Sigmoid colon (tissue), 7 donors: ENCODE results near the gene ANKRD36C. TPM values are rescaled to one million over a fixed set of nuclear protein-coding genes. Genes with fewer than 3 reads are reported as not detected.
A peak's percentile ranks its signal among the peaks of the same experiment; 100 is the strongest.
"Not testable (repeated sequence)": the region's sequence is repeated elsewhere in the genome, so short reads cannot be mapped to it uniquely, and the experiment has no call there.

ENCODE experiments used
- DNase-seq: peaks from one replicate; pipeline ENCODE4 v3.0.0-alpha.2; 2019
- H3K27ac ChIP-seq, 4 donors: fragments of 200-600 bp; sonication (generic); one replicate each; pipeline ENCODE4 v1.5.1; 2016 to 2019; ENCODE audit warnings: mild to moderate bottlenecking in 1 of 4
- H3K27me3 ChIP-seq, 3 donors: fragments of 200-600 bp; sonication (generic); one replicate each; pipeline ENCODE4 v1.5.1; 2019; ENCODE audit warnings: mild to moderate bottlenecking in 1 of 3
- H3K36me3 ChIP-seq, 4 donors: fragments of 200-600 bp; sonication (generic); one replicate each; pipeline ENCODE4 v1.5.1; 2016 to 2019
- H3K4me1 ChIP-seq, 4 donors: fragments of 200-600 bp; sonication (generic); one replicate each; pipeline ENCODE4 v1.5.1; 2017 to 2019
- H3K4me3 ChIP-seq, 4 donors: fragments of 200-600 bp; sonication (generic); one replicate each; pipeline ENCODE4 v1.5.1; 2017 to 2019; ENCODE audit warnings: mild to moderate bottlenecking in 2 of 4, moderate library complexity in 1 of 4
- H3K9me3 ChIP-seq, 4 donors: fragments of 200-600 bp in 3 of 4; sonication (generic) in 3 of 4; one replicate each; pipeline versions ENCODE4 v1.5.1 to v1.6.1; 2013 to 2019
- EP300 ChIP-seq, 4 donors: sonication (generic); formaldehyde crosslinking; IDR thresholded peaks; one replicate each; pipeline ENCODE4 v1.6.1; 2017; ENCODE audit warnings: antibody characterized with exemption in 4 of 4
- POLR2A ChIP-seq, 2 donors: fragments of 450-650 bp; IDR thresholded peaks; one replicate each; pipeline ENCODE4 v1.6.1; 2016; ENCODE audit warnings: antibody characterized with exemption in 2 of 2, mild to moderate bottlenecking in 2 of 2, moderate library complexity in 2 of 2
- POLR2AphosphoS5 ChIP-seq, 4 donors: sonication (generic); formaldehyde crosslinking; IDR thresholded peaks; one replicate each; pipeline ENCODE4 v1.6.1; 2017; ENCODE audit warnings: antibody characterized with exemption in 4 of 4
- WGBS, 2 donors: extraction: QIAGEN DNeasy Blood & Tissue Kit; methylation state at CpG; one replicate each; pipeline ENCODE4 v1.1.7; 2013; 5-methylcytosine and 5-hydroxymethylcytosine counted together
- intact Hi-C: fragments of 100-400 bp; cut with DNase I; formaldehyde crosslinking; loops from one replicate; pipeline ENCODE4 v1.15.1; 2023
- polyA plus RNA-seq, 3 donors: library from polyadenylated mRNA; stranded (reverse); fragments of 200-250 nt; gene quantifications; one replicate each; pipeline ENCODE4 v1.2.3, GENCODE V29; 2013
- total RNA-seq, 4 donors: library from RNA; depleted of rRNA; stranded (reverse); fragments of >200 nt; gene quantifications; one replicate each; pipeline ENCODE4 v1.1.0, GENCODE V29; 2016
- TF ChIP-seq, protein P1 (sequence below), 4 experiments: fragments of 450-650 bp in 3 of 4; fragments of 200-600 bp in 1 of 4; IDR thresholded peaks; one replicate each; pipeline ENCODE4 v1.5.1; 2016 to 2019; ENCODE audit warnings: antibody characterized with exemption in 4 of 4, mild to moderate bottlenecking in 3 of 4, moderate library complexity in 2 of 4
- donor health status: healthy with polysubstance abuse.
- donor health status: Bipolar disorder and iron deficiency.
- donor health status: healthy.

ANKRD36C gene
- total and polyA plus RNA-seq, 7 donors: 0.92 to 56.5 (median 29.0) TPM; not detected in 1

GRCh38 chr2:96024336-96025193 is 32.9 kb upstream of the ANKRD36C start:
- Histone ChIP-seq H3K36me3 (peaks cover 0 to 3% (median 0%) of the 10 kb centered on the region in 4 donors), H3K4me1 (no peaks in the 10 kb centered on the region), H3K9me3 (no peaks in the 10 kb centered on the region), H3K27ac (no peak overlapping the region), H3K27me3 (no peaks in the 10 kb centered on the region), H3K4me3 (no peak overlapping the region)
- TF ChIP-seq POLR2AphosphoS5 (IDR thresholded peaks at IDR 0.05) (no peak), EP300 (IDR thresholded peaks at IDR 0.05) (no peak), POLR2A (IDR thresholded peaks at IDR 0.05) (no peak)
- TF ChIP-seq, protein P1, sequence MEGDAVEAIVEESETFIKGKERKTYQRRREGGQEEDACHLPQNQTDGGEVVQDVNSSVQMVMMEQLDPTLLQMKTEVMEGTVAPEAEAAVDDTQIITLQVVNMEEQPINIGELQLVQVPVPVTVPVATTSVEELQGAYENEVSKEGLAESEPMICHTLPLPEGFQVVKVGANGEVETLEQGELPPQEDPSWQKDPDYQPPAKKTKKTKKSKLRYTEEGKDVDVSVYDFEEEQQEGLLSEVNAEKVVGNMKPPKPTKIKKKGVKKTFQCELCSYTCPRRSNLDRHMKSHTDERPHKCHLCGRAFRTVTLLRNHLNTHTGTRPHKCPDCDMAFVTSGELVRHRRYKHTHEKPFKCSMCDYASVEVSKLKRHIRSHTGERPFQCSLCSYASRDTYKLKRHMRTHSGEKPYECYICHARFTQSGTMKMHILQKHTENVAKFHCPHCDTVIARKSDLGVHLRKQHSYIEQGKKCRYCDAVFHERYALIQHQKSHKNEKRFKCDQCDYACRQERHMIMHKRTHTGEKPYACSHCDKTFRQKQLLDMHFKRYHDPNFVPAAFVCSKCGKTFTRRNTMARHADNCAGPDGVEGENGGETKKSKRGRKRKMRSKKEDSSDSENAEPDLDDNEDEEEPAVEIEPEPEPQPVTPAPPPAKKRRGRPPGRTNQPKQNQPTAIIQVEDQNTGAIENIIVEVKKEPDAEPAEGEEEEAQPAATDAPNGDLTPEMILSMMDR (IDR thresholded peaks at IDR 0.05): no peak
- WGBS, 2 donors: 90 to 92% methylated on average over 27 of the region's 27 CpGs
- intact Hi-C loops: loop anchor here (10.0 kb wide), 1 partner anchor 90 kb away; the partner anchor contains the start of gene ADRA2B
- DNase-seq: no peak

GRCh38 chr2:96023701-96024100 is 32.1 kb upstream of the ANKRD36C start:
- intact Hi-C loops: loop anchor here (10.0 kb wide), 1 partner anchor 91 kb away; the partner anchor contains the start of gene ADRA2B
- H3K36me3 ChIP-seq, H3K4me1 ChIP-seq, H3K9me3 ChIP-seq, H3K4me3 ChIP-seq, H3K27me3 ChIP-seq, H3K27ac ChIP-seq, DNase-seq: not testable (repeated sequence)
- WGBS, 2 donors: 90 to 92% methylated on average over 7 of the region's 7 CpGs

- not testable (repeated sequence) for H3K4me1 ChIP-seq, H3K9me3 ChIP-seq, H3K27me3 ChIP-seq, H3K36me3 ChIP-seq, H3K4me3 ChIP-seq, H3K27ac ChIP-seq
- DNase-seq: peak; percentile 87
- intact Hi-C loops: loop anchor here (10.0 kb wide), 1 partner anchor 92 kb away; the partner anchor contains the start of gene ADRA2B
- TF ChIP-seq, protein P1 (IDR thresholded peaks at IDR 0.05): peak; percentile 41 to 72 (median 71)
- WGBS, 2 donors: 61 to 68% methylated on average over 14 to 15 of the region's 19 CpGs
Observed at GRCh38 chr2:96022701-96023447, 31.2 kb upstream of the ANKRD36C start.

GRCh38 chr2:96022126-96022525 is 30.5 kb upstream of the ANKRD36C start:
- not testable (repeated sequence) for DNase-seq, H3K36me3 ChIP-seq, H3K9me3 ChIP-seq, H3K4me3 ChIP-seq, H3K27me3 ChIP-seq, H3K27ac ChIP-seq, H3K4me1 ChIP-seq
- WGBS, 2 donors: 83 to 87% methylated on average over 7 of the region's 7 CpGs
- intact Hi-C loops: loop anchor here (10.0 kb wide), 1 partner anchor 93 kb away; the partner anchor contains the start of gene ADRA2B

GRCh38 chr2:96021142-96021541 is 29.5 kb upstream of the ANKRD36C start:
- not testable (repeated sequence) for H3K36me3 ChIP-seq, H3K27me3 ChIP-seq, H3K4me3 ChIP-seq, H3K4me1 ChIP-seq, DNase-seq, H3K27ac ChIP-seq, H3K9me3 ChIP-seq
- intact Hi-C loops: loop anchor here (10.0 kb wide), 1 partner anchor 94 kb away; the partner anchor contains the start of gene ADRA2B
- WGBS, 2 donors: 90 to 93% methylated on average over 4 of the region's 4 CpGs

GRCh38 chr2:96019909-96020590 is 28.4 kb upstream of the ANKRD36C start:
- not testable (repeated sequence) for H3K27me3 ChIP-seq, H3K27ac ChIP-seq, DNase-seq, H3K36me3 ChIP-seq, H3K9me3 ChIP-seq, H3K4me3 ChIP-seq, H3K4me1 ChIP-seq
- intact Hi-C loops: loop anchor here (10.0 kb wide), 1 partner anchor 95 kb away; the partner anchor contains the start of gene ADRA2B
- WGBS, 2 donors: 76 to 90% methylated on average over 4 of the region's 9 CpGs

GRCh38 chr2:96016321-96016720 is 24.7 kb upstream of the ANKRD36C start:
- intact Hi-C loops, H3K27ac ChIP-seq, H3K27me3 ChIP-seq, H3K4me1 ChIP-seq, H3K4me3 ChIP-seq, H3K9me3 ChIP-seq, H3K36me3 ChIP-seq, DNase-seq: not testable (repeated sequence)
- 52 to 82% methylated on average over 3 of the region's 4 CpGs for WGBS, 2 donors

DNA sequence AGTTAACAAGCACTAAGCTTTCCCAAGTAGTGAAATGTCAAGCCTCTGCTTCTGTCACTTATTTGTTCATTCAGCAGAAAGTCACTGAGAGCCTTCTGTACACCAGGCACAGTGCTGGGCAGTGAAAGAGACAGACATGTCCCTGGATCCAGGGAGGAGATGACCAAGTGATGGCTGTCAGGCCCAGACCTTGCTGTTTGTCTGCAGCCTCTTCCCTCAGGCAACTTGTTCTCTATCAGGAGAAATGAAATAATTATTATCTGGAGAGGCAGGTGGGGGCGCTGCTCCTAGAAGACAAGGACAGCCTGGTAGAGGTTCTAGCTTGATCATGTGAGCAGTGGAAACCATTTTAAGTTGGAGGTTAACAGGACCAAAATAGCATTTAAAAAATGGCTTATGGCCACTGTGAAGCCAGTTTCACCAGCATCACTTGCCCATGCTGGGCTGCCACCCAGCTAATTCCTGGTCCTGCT is 21.2 kb upstream of the ANKRD36C start:
- H3K27me3 ChIP-seq, intact Hi-C loops, H3K4me3 ChIP-seq, DNase-seq, H3K36me3 ChIP-seq, H3K4me1 ChIP-seq, H3K9me3 ChIP-seq: not testable (repeated sequence)
- 84 to 85% methylated on average over 1 of the region's 1 CpG for WGBS, 2 donors
- H3K27ac ChIP-seq: peak overlapping the region in 1 of 4 donors; percentile 6

DNA sequence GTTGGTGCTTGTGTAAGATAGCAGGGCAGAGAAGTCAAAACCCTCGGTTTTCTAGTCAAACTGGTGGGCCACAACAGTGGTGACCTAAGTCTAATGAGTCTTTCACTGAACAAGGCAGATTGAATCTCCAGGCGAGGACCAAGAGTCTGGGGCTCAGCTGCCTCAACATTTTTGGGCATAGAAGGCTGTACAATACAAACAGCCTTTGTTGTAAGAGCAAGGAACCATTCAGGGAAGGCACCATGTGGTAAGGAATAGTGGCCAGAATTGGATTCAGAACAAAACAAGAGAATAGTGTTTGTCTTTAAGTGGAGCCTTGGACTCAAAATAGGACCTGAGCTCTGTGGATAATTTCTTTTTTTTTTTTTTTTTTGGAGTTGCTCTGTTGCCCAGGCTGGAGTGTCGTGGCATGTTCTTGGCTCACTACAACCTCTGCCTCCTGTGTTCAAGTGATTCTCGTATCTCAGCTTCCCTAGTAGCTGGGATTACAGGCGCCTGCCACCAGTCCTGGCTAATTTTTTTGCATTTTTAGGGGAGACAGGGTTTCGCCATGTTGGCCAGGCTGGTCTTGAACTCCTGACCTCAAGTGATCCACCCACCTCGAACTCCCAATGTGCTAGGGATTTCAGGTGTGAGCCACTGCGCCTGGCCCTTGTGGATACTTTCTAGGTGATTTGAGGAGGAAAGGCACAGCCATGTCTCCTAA is 20.6 kb upstream of the ANKRD36C start:
- H3K36me3 ChIP-seq, H3K27me3 ChIP-seq, H3K4me1 ChIP-seq, H3K9me3 ChIP-seq, DNase-seq, H3K4me3 ChIP-seq, intact Hi-C loops: not testable (repeated sequence)
- 92% methylated on average over 8 of the region's 8 CpGs for WGBS, 2 donors
- peak overlapping the region in 1 of 4 donors; percentile 6 for H3K27ac ChIP-seq
